Activated CD4-positive, alpha-beta T cell treated with anti-CD3 and anti-CD28 coated beads, Interleukin-2, amount 50 U/mL, for 16 hours (primary cell): ENCODE data around the gene ZNF775.

ENCODE experiments used
- DNase-seq: peaks from one replicate; pipeline ENCODE4 v3.0.0-alpha.2; 2020

Gene ZNF775

DNA sequence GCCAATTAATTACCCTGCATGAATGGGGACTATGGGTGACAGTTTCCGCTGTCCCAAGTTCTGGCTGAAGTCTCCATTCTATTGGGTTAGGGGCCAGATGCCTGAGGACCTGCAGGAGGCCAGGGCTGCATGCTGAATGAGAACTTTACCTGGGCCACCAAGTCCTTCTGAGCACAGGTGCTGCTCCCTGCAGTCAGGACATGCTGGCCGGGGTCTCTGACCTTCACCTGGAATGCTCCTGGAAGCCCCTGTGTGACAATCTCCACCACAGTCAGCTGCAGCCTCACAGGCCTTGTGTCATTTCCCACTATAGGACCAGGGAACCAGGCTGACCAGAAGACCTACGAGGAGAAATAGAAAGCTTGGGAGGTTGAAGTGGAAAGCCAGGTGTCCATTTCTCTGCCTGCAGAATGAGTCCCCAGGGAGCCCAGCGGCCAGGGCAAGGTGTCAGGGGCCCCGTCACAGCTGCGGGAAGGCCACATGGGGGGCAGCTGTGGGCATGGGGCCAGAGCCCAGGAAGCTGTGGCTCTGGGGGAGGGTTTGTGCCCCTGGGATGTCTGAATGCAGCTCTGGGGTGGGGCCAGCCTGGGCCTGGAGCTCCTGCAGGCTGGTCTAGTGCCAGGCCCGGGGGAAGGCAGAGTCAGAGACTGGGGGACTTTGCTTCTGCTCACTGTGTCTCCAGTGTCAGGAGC, 65.7 kb downstream of the ZNF775 start:
- DNase-seq = no peak

- DNase-seq = no peak
Measured at GRCh38 chr7:150446288-150446938, 67.3 kb downstream of the ZNF775 start.
